VCaP (cell line): ENCODE data around the gene WDR86.

ENCODE experiments used
- H3K27ac ChIP-seq: fragments of 450-650 bp; 2 replicates; pipeline ENCODE4 v1.5.1; 2017
- TF ChIP-seq, protein P1 (sequence below): fragments of 450-650 bp; conservative IDR thresholded peaks from 2 replicates; pipeline ENCODE4 v1.5.1; 2017; ENCODE audit warnings: mild to moderate bottlenecking, moderate library complexity

The WDR86 gene

DNA sequence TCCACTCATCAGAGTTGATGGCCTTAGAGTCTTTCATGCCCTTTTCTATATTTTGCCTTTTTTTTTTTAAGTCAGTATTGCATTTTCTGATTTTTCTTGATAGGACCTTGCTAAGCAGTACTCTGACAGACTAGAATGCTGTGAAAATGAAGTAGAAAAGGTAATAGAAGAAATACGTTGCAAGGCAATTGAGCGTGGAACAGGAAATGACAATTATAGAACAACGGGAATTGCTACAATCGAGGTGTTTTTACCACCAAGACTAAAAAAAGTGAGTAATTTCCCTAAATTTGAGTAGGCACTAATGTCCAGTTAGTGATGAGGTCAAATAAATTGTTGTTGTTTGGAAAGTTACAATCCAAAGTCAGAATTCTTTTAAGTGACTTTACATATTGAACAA, 60.9 kb downstream of the WDR86 start:
- TF ChIP-seq, protein P1, sequence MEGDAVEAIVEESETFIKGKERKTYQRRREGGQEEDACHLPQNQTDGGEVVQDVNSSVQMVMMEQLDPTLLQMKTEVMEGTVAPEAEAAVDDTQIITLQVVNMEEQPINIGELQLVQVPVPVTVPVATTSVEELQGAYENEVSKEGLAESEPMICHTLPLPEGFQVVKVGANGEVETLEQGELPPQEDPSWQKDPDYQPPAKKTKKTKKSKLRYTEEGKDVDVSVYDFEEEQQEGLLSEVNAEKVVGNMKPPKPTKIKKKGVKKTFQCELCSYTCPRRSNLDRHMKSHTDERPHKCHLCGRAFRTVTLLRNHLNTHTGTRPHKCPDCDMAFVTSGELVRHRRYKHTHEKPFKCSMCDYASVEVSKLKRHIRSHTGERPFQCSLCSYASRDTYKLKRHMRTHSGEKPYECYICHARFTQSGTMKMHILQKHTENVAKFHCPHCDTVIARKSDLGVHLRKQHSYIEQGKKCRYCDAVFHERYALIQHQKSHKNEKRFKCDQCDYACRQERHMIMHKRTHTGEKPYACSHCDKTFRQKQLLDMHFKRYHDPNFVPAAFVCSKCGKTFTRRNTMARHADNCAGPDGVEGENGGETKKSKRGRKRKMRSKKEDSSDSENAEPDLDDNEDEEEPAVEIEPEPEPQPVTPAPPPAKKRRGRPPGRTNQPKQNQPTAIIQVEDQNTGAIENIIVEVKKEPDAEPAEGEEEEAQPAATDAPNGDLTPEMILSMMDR, result no peak
- H3K27ac ChIP-seq, result peak overlapping the region; percentile 40; the same call in 1 of the 2 replicates

DNA sequence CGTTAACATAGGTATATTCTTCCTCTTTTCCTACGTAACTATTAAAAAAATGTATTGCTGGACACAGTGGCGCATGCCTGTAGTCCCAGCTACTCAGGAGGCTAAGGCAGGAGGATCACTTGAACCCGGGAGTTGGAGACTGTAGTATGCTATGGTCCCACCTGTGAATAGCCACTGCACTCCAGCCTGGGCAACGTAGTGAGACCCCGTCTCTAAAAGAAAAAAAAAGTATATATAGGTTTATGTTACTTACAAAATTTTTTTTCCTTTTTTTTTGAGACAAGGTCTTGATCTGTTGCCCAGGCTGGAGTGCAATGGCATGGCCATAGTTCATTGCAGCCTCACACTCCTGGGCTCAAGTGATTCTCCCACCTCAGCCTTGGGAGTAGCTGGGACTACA, 62.6 kb downstream of the WDR86 start:
- TF ChIP-seq, protein P1, result no peak
- no peak overlapping the region for H3K27ac ChIP-seq

DNA sequence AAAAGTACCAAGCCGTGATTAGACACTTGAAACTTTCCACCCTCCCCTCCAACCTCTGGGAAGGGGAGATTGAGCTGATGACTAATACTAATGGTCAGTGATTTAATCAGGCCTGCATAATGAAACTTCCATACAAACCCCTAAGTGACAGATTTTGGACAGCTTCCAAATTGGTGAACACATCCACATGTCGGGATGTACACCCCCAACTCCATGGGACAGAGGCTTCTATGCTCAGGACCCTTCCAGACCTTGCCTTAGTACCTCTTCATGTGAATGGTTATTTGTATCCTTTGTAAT, 63.4 kb downstream of the WDR86 start:
- H3K27ac ChIP-seq, result no peak overlapping the region
- TF ChIP-seq, protein P1, result no peak

DNA sequence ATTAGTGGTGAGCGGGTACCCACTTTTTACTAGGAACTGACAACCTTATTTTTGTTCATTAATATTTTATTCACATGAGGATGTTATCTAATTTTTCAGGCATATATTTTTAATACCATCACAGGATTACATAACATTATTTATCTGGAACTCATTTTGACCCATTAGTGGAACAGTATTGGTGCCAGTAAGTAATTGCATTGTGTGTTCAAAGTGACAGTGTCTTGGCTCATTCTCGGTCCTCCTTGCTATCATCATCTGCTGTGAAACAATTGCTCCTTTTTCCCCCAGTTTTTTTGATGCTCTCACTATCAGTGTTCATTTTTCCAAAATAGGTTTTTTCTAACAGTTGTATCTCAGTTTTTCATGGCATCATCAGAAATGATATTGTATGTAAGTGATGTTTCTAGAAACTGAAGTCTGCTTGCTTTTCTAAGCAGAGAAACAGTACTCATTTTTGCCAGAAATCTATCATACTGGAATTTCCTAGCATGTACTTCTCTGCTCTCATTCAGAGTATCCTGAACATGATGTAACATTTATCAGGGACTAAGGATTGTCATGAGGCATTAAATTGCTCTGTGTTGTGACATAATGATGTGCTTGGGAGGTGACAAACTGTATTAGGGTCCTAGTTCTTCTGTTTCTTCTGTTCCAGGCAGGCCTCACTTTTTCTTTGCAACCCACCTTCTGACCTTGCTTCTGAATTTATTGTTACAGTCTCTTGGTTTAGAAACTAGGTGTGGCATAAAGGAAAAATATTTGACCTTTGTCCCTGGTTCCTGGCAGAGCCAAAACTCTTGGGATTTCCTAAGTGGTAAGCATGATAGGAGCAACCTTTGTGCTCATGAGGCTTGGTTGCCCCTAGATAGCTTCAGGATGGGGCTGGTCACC, 64.0 kb downstream of the WDR86 start:
- TF ChIP-seq, protein P1, result no peak
- no peak overlapping the region for H3K27ac ChIP-seq

DNA sequence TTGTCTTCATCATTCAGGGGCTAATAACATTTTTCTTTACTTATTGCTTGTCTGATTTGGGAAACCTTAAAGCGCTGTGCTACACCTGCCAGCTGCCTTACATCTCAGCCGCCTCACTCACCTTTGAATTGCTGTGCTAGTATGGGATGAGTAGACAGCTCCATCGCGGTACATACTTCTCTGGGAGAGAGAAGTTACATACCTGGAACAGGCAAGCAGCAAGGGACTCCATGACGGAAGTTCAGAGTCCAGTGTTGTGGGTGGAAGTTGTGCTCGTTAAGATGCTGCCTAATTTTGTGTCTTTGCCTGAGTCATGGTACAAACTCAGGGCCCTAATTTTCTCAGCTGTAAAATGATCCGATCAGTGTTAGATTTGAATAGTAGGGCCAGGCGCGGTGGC, 66.3 kb downstream of the WDR86 start:
- no peak overlapping the region for H3K27ac ChIP-seq
- TF ChIP-seq, protein P1, result no peak

DNA sequence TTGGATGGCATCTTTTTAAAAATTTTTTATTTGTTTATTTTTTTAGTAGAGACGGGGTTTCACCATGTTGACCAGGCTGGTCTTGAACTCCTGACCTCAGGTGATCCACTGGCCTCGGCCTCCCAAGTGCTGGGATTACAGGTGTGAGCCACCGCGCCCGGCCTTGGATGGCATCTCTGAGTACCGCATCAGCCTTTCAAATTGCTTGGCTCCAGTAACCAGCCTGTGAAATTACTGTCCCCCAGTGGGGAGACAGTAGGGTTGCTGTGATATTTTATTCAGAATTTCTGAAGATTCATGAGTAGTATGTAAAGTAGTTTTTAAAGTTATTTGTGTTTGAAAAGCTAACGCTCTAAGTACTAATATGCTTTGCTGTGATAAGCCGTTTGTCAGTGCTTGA, 67.0 kb downstream of the WDR86 start:
- H3K27ac ChIP-seq, result peak overlapping the region; percentile 82
- TF ChIP-seq, protein P1, result no peak

DNA sequence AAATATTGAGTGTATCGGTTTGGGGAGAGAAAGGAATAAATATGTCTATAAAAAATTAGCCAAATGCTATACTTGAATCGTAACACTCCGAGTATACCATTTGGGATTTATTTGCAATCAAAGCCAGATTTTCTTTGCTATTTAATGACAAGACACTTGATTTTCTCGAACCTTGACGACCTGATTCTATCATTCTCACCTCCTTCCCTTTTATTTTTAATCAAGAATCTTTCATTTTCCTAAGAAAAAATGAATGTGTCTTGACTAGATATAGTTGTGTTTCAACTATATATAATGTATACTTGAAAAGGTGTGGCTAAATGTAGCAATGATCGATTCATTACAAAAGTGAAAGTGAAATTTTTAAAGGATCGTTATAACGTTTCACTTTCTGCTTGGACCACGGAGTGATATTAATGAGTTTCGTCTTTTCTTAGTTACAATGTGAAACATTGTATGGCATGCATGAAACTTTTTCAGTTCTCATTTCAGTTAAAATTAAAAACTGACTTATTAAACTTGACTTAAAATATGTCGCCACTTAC, 67.7 kb downstream of the WDR86 start:
- peak overlapping the region; percentile 82 for H3K27ac ChIP-seq

More for the DNA sequence above, 67.7 kb downstream of the WDR86 start:
- TF ChIP-seq, protein P1, result no peak
